GM18505 (cell line): ENCODE measurements around the gene ESPNL.
"Not testable (repeated sequence)": the region's sequence is repeated elsewhere in the genome, so short reads cannot be mapped to it uniquely, and the experiment has no call there.

Experiments used
- ATAC-seq: cut with Tn5 transposase; IDR thresholded peaks from one replicate; pipeline ENCODE4 v1.9.1; 2021; ENCODE audit not compliant: unreplicated experiment
- POLR2A ChIP-seq: IDR thresholded peaks from 4 replicates; pipeline ENCODE4 v1.6.1; 2011; ENCODE audit warnings: borderline replicate concordance; ENCODE audit not compliant: insufficient read depth, insufficient read length; ENCODE audit errors: extremely low read depth

Gene ESPNL

GRCh38 chr2:238165288-238165921 is 65.3 kb downstream of the ESPNL start:
- TF ChIP-seq POLR2A, result no peak
- no peak for ATAC-seq

- ATAC-seq, result no peak
- no peak for TF ChIP-seq POLR2A
Measured at GRCh38 chr2:238166391-238167343, 66.5 kb downstream of the ESPNL start.

DNA sequence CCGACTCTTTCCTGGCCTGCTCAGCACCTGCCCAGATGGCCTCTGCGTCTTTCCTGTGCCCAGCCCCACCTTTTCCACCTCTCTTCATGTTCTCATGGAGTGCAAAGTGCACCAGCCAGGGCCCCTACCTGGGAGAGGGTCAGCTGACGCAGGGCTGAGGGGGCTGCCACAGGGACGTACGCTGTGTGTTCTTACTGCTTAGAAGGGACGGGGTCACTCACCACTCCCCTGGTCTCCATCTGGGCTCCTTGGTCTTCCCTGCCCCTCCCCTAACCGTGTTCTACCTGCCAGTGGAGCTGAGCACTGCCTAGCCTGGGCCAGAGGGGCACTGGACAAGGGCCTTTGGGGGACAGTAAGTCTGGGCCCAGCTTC is 67.2 kb downstream of the ESPNL start:
- no peak for TF ChIP-seq POLR2A
- ATAC-seq, result no peak

DNA sequence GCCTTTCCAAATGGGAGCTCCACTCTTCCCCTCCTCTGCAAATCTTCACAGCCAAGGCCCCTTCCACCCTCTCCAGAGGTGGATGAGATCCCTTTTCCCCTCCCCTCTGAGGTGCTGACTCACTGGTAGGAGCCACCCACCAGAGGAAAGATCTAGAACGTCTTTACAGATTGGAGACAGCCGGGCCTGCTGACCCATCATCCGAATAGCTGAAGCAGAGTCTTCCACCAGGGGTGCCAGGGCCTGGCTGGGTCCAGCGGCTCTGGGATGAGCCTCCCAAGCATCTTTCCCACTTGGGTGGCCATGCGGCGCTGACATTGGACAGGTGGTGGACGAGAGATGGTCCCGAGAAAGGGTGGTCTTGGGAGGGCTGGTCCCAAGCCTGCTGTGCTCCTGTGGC is 67.6 kb downstream of the ESPNL start:
- TF ChIP-seq POLR2A, result no peak
- ATAC-seq, result no peak

DNA sequence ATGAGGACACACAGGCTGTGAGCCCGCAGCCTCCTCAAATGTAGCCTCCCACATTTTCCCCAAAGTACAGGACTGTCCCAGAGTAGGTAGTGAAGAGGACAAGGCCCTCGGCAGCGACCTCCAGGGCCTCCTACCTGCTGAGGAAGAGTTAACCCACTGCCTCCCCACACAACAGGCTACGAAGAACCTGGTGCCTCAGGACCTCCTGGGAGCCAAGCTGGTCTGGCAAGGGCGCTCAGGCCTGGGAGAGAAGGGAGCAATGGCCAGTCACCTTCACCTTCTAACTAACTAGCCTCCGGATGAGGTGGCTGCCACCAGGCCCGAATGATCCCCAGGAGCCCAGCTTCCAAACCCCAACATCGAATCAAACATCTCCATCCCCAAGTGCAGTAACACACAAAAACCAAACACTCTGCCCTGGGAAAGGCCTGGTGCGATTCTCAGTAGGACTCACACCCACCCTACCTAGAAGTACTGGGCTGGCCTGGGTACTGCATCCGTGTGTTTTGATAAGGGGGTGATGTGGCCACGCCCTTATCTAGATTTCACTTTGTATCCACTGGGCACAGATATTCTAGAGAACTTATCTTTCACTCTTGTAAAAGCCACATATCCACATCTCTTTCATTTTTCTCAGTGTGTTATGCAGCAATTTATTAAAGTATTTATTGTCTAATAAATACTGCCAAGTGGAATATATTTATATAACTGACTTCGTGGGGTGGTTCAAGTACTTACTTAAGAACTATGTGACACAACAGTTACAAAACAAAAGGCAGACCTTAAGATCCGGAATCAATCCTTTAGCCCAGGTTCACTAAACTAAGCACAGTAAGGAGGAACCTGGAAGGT is 68.3 kb downstream of the ESPNL start:
- no peak for ATAC-seq
- TF ChIP-seq POLR2A, result no peak

- no peak for ATAC-seq
- TF ChIP-seq POLR2A, result no peak
Measured at GRCh38 chr2:238169048-238169707, 69.0 kb downstream of the ESPNL start.

- TF ChIP-seq POLR2A, result no peak
- no peak for ATAC-seq
Measured at GRCh38 chr2:238169708-238170251, 69.6 kb downstream of the ESPNL start.

- TF ChIP-seq POLR2A, result no peak
- no peak for ATAC-seq
Measured at GRCh38 chr2:238170386-238171071, 70.4 kb downstream of the ESPNL start.

DNA sequence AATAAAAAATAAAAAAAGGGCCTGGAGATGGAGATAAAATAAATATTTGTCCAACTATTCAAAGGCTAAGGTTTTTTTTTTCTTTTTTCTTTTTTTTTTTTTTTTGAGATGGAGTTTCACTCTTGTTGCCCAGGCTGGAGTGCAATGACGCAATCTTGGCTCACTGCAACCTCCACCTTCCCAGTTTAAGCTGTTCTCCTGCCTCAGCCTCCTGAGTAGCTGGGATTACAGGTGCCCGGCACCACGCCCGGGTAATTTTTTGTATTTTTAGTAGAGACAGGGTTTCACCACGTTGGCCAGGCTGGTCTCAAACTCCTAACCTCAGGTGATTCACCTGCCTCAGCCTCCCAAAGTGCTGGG is 70.9 kb downstream of the ESPNL start:
- ATAC-seq, result not testable (repeated sequence)

- ATAC-seq, result no peak
- TF ChIP-seq POLR2A, result no peak
Measured at GRCh38 chr2:238171575-238172187, 71.5 kb downstream of the ESPNL start.

- ATAC-seq, result no peak
- TF ChIP-seq POLR2A, result no peak
Measured at GRCh38 chr2:238172439-238172838, 72.3 kb downstream of the ESPNL start.

DNA sequence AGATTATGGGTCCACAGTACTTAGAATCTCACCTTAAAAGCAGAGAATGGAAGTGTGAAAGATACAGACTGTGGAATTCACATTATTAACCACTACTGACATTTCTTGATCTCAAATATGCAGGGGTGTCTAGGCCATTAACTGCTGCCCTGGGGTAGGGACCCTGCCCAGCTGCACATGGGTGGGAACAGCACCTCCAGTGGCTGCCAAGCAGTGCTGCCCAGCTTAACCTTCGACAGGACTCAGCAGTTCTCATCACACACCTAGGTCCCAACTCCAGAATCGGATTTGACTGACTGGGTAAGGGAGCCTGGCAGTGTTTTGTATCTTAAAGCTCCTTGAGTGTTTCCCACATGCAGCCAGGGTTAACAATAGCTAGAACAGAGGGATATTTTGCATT is 73.6 kb downstream of the ESPNL start:
- TF ChIP-seq POLR2A, result no peak
- no peak for ATAC-seq

GRCh38 chr2:238174291-238174690 is 74.2 kb downstream of the ESPNL start:
- no peak for TF ChIP-seq POLR2A
- no peak for ATAC-seq

GRCh38 chr2:238174701-238175100 is 74.6 kb downstream of the ESPNL start:
- TF ChIP-seq POLR2A, result no peak

More at GRCh38 chr2:238174701-238175100, 74.6 kb downstream of the ESPNL start:
- no peak for ATAC-seq
